Vagina (tissue), 2 donors: ENCODE data around the gene CTNNA3. TPM values are rescaled to one million over a fixed set of nuclear protein-coding genes. Genes with fewer than 3 reads are reported as not detected.

Experiments
- DNase-seq, 2 donors: peaks; one replicate each; pipeline ENCODE4 v3.0.0-alpha.2; 2017; ENCODE audit errors: extremely low spot score in 2 of 2
- H3K27ac ChIP-seq: fragments of 200-600 bp; sonication (generic); one replicate; pipeline ENCODE4 v1.5.1; 2019
- H3K27me3 ChIP-seq: fragments of 200-600 bp; sonication (generic); one replicate; pipeline ENCODE4 v1.5.1; 2019
- H3K36me3 ChIP-seq, 2 donors: fragments of 200-600 bp; sonication (generic); one replicate each; pipeline ENCODE4 v1.5.1; 2017 to 2019
- H3K4me1 ChIP-seq: fragments of 200-600 bp; sonication (generic); one replicate; pipeline ENCODE4 v1.5.1; 2019
- H3K4me3 ChIP-seq, 2 donors: fragments of 200-600 bp; sonication (generic); 1 replicate in 1 of 2; 2 replicates in 1 of 2; pipeline ENCODE4 v1.5.1; 2016 to 2019
- H3K9me3 ChIP-seq: fragments of 200-600 bp; sonication (generic); one replicate; pipeline ENCODE4 v1.5.1; 2019
- CTCF ChIP-seq, 3 experiments: fragments of 450-650 bp in 2 of 3; fragments of 200-600 bp in 1 of 3; sonication (generic) in 1 of 3; IDR thresholded peaks; one replicate each; pipeline ENCODE4 v1.5.1; 2017 to 2019; ENCODE audit warnings: antibody characterized with exemption in 3 of 3, mild to moderate bottlenecking in 2 of 3, moderate library complexity in 2 of 3
- POLR2A ChIP-seq, 2 donors: fragments of 450-650 bp; IDR thresholded peaks; one replicate each; pipeline ENCODE4 v1.6.1; 2017; ENCODE audit warnings: antibody characterized with exemption in 2 of 2, mild to moderate bottlenecking in 2 of 2, moderate library complexity in 2 of 2
- POLR2AphosphoS5 ChIP-seq, 2 donors: sonication (generic); formaldehyde crosslinking; IDR thresholded peaks; one replicate each; pipeline ENCODE4 v1.9.0; 2017; ENCODE audit warnings: antibody characterized with exemption in 2 of 2, mild to moderate bottlenecking in 2 of 2, low read depth in 1 of 2; ENCODE audit not compliant: insufficient read depth in 1 of 2
- intact Hi-C: fragments of 100-400 bp; cut with DNase I; formaldehyde crosslinking; loops from one replicate; pipeline ENCODE4 v1.15.1; 2023
- total RNA-seq: library from RNA; depleted of rRNA; stranded (reverse); fragments of >200 nt; gene quantifications from one replicate; pipeline ENCODE4 v1.2.3, GENCODE V29; 2016

CTNNA3 gene
- total RNA-seq, 1 donor from 2014 or later = 0.98 TPM

DNA sequence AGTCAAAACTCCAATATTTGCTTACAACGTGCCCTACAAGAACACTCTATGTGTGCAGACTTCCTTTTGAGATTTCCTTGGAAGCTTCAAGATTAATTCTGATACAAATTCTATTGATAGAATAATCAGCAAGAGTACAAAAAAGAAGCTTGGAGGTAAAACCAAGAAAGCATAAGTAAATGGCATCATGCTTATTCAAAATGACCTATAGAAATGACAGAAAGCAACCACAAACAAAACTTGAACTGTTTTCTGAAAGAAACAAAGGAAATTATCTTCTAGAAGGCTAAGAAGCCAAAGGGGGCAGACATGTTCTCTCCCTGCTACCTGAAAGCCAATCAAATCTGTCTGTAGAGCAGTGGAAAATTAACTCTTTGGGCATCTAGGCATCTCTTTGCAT lies 73.0 kb downstream of the CTNNA3 start:
- intact Hi-C loops = no loop called here
- no peaks in the 10 kb centered on the region for H3K4me1 ChIP-seq
- no peak for DNase-seq
- H3K27ac ChIP-seq = no peak overlapping the region
- no peaks in the 10 kb centered on the region for H3K27me3 ChIP-seq
- TF ChIP-seq POLR2A (IDR thresholded peaks at IDR 0.05) (no peak), POLR2AphosphoS5 (IDR thresholded peaks at IDR 0.05; ENCODE audit: insufficient read depth in 1 of 2, low read depth in 1 of 2) (no peak), CTCF (IDR thresholded peaks at IDR 0.05) (no peak)
- no peak overlapping the region for H3K4me3 ChIP-seq
- H3K36me3 ChIP-seq = no peaks in the 10 kb centered on the region
- H3K9me3 ChIP-seq = no peaks in the 10 kb centered on the region

DNA sequence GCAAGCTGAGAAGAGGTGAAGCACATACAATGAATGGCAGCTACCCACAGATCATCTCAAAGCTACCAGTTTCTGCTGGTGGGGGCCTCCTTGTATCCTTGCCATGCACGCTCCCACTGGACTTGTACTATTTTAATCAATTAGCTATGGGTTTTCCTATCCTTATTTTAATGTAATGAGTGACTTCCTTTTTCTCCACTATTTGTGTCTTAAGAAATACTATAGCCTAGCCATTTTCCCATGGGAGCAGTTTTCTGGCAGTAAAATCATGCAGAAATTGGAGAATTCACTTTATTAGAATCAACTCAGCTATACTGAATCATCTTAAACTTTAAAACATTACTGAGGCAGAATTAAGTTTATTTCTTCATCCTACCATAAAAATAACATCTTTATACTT lies 73.5 kb downstream of the CTNNA3 start:
- Histone ChIP-seq H3K27me3 (no peaks in the 10 kb centered on the region), H3K4me1 (no peaks in the 10 kb centered on the region), H3K36me3 (no peaks in the 10 kb centered on the region), H3K9me3 (no peaks in the 10 kb centered on the region), H3K4me3 (no peak overlapping the region), H3K27ac (no peak overlapping the region)
- TF ChIP-seq POLR2AphosphoS5 (IDR thresholded peaks at IDR 0.05; ENCODE audit: insufficient read depth in 1 of 2, low read depth in 1 of 2) = no peak
- no peak for TF ChIP-seq CTCF (IDR thresholded peaks at IDR 0.05)
- TF ChIP-seq POLR2A (IDR thresholded peaks at IDR 0.05) = no peak
- DNase-seq = no peak
- intact Hi-C loops = no loop called here

DNA sequence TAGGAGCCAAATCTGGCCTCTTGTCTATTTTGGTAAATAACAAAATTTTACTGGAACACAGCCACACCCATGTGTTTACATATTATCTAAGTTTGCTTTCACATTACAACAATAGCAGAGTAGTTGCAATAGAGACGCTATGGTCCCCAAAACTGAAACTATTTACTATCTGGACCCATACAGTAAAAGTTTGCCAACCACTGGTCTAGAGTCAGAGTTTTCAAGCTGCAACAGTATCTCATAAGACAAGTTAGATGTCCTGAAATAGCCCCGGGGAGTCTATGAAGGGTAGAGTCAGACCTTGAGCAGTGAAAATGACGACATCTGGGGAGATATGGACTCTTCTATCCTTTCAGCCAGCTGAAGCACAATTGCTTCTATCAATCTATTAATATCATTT lies 74.2 kb downstream of the CTNNA3 start:
- H3K9me3 ChIP-seq = no peaks in the 10 kb centered on the region
- DNase-seq = no peak
- no peaks in the 10 kb centered on the region for H3K4me1 ChIP-seq
- intact Hi-C loops = no loop called here
- no peaks in the 10 kb centered on the region for H3K36me3 ChIP-seq
- TF ChIP-seq POLR2A (IDR thresholded peaks at IDR 0.05) = no peak
- TF ChIP-seq POLR2AphosphoS5 (IDR thresholded peaks at IDR 0.05; ENCODE audit: insufficient read depth in 1 of 2, low read depth in 1 of 2) = no peak
- TF ChIP-seq CTCF (IDR thresholded peaks at IDR 0.05) = no peak
- no peaks in the 10 kb centered on the region for H3K27me3 ChIP-seq
- H3K27ac ChIP-seq = no peak overlapping the region
- H3K4me3 ChIP-seq = no peak overlapping the region

GRCh38 chr10:67618116-67618515 lies 77.9 kb downstream of the CTNNA3 start:
- intact Hi-C loops = no loop called here

GRCh38 chr10:67612577-67613537 lies 83.1 kb downstream of the CTNNA3 start:
- H3K4me1 ChIP-seq = no peaks in the 10 kb centered on the region
- intact Hi-C loops = no loop called here
- H3K36me3 ChIP-seq = no peaks in the 10 kb centered on the region
- H3K4me3 ChIP-seq = no peak overlapping the region
- H3K27me3 ChIP-seq = no peaks in the 10 kb centered on the region
- no peaks in the 10 kb centered on the region for H3K9me3 ChIP-seq
- DNase-seq = no peak
- H3K27ac ChIP-seq = no peak overlapping the region
- no peak for TF ChIP-seq POLR2AphosphoS5 (IDR thresholded peaks at IDR 0.05; ENCODE audit: insufficient read depth in 1 of 2, low read depth in 1 of 2)
- TF ChIP-seq CTCF (IDR thresholded peaks at IDR 0.05) = no peak
- no peak for TF ChIP-seq POLR2A (IDR thresholded peaks at IDR 0.05)

More at GRCh38 chr10:67618116-67618515, 77.9 kb downstream of the CTNNA3 start:
- no peak overlapping the region for H3K4me3 ChIP-seq
- H3K4me1 ChIP-seq = no peaks in the 10 kb centered on the region
- TF ChIP-seq POLR2AphosphoS5 (IDR thresholded peaks at IDR 0.05; ENCODE audit: insufficient read depth in 1 of 2, low read depth in 1 of 2) (no peak), POLR2A (IDR thresholded peaks at IDR 0.05) (no peak)
- H3K27ac ChIP-seq = no peak overlapping the region
- no peak for DNase-seq
- H3K9me3 ChIP-seq = no peaks in the 10 kb centered on the region
- no peaks in the 10 kb centered on the region for H3K36me3 ChIP-seq
- H3K27me3 ChIP-seq = no peaks in the 10 kb centered on the region
